Measurements from ENCODE around the gene GREB1L.

The GREB1L gene

GRCh38 chr18:21490748-21491147, 248.7 kb downstream of the GREB1L start:
- DNase-seq, result no peak

GRCh38 chr18:21496277-21496835, 254.3 kb downstream of the GREB1L start:
- DNase-seq, result no peak

- DNase-seq, result no peak
Observed at GRCh38 chr18:21499997-21500396, 258.0 kb downstream of the GREB1L start.

DNA sequence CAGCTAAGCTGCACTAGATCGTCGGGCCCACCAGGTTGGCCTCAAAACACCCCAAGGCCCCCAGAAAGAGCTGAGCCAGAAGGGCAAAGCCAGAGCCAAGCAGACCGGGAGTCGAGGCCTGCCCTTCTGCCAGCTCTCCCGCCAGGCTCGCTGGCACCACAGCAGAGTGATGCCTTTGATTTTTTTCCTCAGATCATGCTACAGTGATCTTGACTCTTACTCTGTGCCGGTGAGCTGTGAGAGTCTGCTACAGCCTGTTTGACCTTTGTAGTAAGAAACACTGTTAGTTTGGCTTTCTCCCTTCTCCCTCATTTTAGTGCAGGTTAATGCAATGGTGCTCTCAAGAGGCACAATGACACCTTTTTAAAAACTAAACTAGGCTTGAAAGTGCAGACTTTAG, 260.6 kb downstream of the GREB1L start:
- no peak for DNase-seq

DNA sequence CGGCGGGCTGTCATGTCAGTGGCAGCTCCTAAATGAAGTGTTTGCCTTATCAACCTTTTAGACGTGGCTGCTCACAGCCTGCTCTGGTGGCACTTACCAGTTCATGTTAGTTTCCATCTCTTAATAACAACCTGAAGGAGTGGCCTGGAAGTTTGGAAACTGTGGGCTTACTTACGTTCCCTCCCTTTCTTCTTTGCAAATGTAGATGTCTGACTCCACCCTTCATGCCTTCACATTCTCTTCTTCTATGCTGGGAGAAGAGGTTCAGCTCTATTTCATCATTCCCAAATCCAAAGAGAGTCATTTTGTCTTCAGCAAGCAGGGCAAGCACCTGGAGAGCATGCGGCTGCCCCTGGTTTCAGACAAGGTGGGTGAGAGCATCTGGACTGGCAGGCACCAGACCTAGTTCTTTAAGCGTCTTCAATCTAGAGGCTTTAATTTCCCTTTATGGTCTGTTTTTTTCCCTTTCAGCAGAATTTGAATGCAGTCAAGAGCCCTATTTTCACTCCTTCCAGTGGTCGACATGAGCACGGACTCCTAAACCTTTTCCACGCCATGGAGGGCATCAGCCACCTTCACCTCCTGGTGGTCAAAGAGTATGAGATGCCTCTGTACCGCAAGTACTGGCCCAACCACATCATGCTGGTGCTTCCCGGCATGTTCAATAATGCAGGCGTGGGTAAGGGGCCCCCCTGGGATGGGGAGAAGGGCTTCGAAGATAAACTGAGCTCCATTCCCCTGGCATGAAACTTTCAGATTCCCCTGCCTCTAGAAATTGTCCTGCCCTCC, 266.1 kb downstream of the GREB1L start:
- DNase-seq, result no peak

- no peak for DNase-seq
Observed at GRCh38 chr18:21509062-21509461, 267.0 kb downstream of the GREB1L start.

DNA sequence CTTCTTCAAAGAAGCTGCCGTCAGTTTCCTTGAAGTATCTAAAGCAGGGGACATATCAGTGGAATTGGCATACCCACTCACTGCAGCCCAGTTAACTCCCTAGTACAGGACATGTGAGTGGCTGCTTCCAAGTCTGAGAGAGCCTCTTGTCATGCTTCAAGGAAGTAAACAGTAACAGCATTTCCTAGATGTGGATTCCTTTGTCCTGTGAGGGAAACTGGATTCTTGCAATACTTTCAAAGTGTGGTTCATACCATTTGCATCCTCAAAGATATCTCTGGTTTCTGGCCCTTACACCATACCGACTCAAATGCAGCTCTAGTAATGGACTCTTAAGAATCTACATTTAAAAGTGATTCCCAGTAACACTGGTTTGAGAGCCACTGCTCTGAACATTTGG, 271.3 kb downstream of the GREB1L start:
- DNase-seq, result no peak

- DNase-seq, result no peak
Observed at GRCh38 chr18:21513741-21514140, 271.7 kb downstream of the GREB1L start.

DNA sequence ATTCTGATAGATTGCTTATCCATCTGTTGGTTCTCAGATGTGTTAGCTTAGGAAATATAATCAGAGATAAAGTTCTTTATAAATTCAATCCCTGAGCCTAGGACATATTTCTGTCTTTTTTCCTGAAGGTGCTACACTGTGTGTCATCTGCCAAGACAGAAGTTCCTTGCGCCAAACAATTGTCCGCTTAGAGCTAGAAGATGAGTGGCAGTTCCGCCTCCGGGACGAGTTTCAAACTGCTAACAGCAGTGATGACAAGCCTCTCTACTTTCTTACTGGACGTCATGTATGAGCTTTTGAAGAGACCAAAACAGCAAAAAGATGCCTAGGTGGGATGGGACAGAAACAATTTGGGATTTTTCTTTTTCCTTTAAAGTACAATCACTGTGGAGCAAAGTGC, 280.5 kb downstream of the GREB1L start:
- no peak for DNase-seq

DNA sequence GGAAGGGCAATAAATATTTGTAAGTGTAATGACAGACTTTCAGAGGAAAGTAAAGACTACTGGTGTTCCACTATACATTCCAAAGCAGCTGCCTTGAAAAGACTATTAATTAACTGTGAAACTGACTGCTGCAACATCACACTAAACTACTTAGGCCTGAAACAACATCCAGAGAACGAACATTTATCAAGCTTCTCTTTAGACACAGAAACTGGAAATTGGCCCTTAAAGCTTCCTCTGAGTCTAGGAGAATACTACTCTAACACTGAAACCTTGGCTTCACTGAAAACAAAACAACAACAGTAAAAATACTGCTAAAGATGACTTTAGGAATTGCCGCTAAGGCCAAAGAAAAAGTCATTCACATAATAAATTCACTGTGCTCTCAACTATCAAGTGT, 283.9 kb downstream of the GREB1L start:
- no peak for DNase-seq

DNA sequence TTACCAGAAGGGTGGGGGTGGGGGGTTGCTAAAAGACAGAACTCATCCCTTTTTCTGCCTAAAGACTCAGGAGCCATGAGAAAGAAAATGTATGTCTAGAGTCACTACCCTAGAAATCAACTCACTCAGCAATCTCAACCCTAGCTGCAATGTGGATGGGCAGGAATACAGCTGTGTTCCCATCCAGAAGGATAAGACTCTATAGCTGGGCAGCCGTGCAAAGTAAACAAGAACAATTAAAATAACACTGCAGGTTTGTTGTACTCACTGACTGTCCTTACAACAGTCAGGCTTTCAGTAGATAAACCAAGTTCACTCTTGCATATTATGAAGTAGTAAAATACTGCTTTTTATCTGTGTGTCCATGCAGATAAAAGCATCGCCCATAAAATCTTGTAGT, 284.4 kb downstream of the GREB1L start:
- DNase-seq, result no peak

- DNase-seq, result no peak
Observed at GRCh38 chr18:21534327-21534726, 292.3 kb downstream of the GREB1L start.

DNA sequence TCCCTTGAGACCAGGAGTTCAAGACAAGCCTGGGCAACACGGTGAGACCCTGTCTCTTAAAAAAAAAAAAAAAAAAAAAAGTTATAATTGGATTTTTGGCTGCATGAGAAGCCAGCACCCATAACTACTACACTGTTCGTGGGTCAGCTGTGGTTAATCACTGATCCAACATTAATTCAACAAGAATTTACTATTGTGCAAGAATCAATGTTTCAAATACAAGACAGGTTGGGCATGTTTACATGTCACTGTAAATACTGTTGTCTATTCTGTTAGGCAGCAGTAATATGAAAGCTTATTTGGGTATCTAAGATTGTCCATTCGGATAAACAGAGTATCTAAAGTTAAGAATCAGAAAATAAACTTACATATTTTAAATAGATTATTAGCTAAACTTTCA, 296.2 kb downstream of the GREB1L start:
- no peak for DNase-seq

DNA sequence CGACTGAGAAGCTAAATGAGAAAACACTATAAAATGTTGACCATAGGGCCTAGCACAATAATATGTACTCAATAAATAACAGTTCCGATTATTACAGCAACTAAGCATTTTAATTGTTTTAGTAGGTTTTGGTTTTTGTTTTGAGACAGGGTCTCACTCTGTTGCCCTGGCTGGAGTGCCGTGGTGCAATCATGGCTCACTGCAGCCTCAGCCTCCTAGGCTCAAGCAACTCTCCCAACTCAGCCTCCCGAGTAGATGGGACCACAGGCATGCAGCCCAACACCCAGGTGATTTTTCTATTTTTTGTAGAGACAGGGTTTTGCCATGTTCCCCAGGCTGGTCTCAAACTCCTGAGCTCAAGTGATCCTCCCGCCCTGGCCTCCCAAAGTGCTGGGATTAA, 304.4 kb downstream of the GREB1L start:
- no peak for DNase-seq

DNA sequence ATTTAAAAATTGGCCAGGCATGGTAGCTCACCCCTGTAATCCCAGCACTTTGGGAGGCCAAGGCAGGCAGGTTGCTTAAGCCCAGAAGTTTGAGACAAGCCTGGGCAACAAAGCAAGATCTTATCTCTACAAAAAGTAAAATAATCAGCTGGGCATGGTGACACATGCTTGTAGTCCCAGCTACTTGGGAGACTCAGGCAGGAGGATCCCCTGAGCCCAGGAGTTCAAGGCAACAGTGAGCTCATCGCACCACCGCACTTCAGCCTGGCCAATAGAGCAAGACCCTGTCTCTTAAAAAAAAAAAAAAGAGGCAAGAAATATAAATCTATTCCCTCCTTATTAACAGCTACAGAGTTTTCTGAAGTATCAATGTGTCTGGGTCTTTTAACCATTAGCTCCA, 306.6 kb downstream of the GREB1L start:
- no peak for DNase-seq

DNA sequence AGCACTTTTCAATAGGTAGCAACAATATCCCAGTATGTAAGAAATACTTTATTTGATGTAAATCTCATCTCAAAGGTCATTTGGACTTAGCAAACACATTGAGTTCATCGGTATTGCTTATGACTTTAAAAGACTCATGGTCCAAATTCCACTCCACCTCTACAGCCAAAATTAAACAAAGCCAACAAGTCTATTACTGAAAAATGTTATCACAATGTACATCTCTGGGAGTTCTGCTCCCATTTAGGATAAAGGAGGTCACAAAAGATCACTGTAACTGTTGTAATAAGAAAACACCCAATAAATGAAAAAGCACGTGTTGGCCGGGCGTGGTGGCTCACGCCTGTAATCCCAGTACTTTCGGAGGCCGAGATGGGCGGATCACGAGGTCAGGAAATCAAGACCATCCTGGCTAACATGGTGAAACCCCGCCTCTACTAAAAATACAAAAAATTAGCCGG, 308.5 kb downstream of the GREB1L start:
- no peak for DNase-seq

- no peak for DNase-seq
Observed at GRCh38 chr18:21557607-21558253, 315.7 kb downstream of the GREB1L start.

- DNase-seq, result no peak
Observed at GRCh38 chr18:21559195-21559594, 317.2 kb downstream of the GREB1L start.

- no peak for DNase-seq
Observed at GRCh38 chr18:21571772-21572171, 329.7 kb downstream of the GREB1L start.

Measured in NCI-H774 (cell line).